CD4-positive, alpha-beta T cell treated with Interleukin-6 at 100 ng/mL for 8 hours (primary cell): ENCODE measurements around the gene SH3BP5L.

Experiments used
- DNase-seq: peaks from one replicate; pipeline ENCODE4 v3.0.0-alpha.2; 2020; ENCODE audit warnings: mixed read lengths, low spot score

The SH3BP5L gene

DNA sequence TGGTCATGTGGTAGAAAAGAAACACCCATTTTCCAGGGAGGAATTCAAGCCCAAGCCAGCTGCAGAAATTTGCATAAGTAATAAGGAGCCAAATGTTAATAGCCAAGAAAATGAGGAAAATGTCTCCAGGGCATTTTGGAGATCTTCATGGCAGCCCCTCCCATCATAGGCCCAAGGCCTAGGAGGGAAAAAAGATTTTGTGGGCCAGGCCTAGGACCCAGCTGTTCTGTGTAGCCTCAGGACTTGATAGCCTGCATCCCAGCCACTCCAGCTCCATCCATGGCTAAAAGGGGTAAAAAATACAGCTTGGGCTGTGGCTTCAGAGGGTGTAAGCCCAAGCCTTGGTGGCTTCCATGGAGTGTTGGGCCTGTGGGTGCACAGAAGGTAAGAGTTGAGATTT is 48.7 kb downstream of the SH3BP5L start:
- no peak for DNase-seq

DNA sequence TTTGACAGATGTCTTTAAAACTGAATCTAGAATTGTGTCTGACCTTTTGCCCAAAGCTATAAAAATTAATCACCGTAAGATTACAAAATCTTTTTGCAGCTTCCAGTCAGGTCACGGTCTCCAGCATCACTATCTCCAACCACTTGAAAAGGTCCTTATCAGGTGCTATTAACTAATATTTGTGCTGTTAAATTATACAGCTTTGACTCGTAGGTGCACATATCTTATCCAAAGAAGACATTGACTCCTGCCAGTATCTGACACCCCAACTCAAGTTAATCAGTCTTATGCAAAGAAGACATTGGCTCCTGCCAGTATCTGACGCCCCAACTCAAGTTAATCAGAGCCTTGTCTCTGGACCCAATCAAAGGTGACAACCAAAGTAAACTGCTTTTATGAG is 50.3 kb downstream of the SH3BP5L start:
- DNase-seq = no peak
